Neural cell (in vitro differentiated cells): ENCODE data around the gene HLA-DOA. TPM values are rescaled to one million over a fixed set of nuclear protein-coding genes. Genes with fewer than 3 reads are reported as not detected.

Experiments
- H2AFZ ChIP-seq: fragments of 200-600, 300-800 bp; sonication (generic), shearing (Covaris generic); 2 replicates; pipeline ENCODE4 v1.6.0; 2014; ENCODE audit warnings: low read depth, mild to moderate bottlenecking, antibody characterized with exemption, low read length, moderate library complexity
- H3F3A ChIP-seq: fragments of 200-600 bp; shearing (Covaris generic); 2 replicates; pipeline ENCODE4 v1.6.1; 2016; ENCODE audit warnings: mild to moderate bottlenecking, moderate library complexity, mixed read lengths, antibody characterized with exemption, low read length; ENCODE audit not compliant: insufficient read depth, poor library complexity, severe bottlenecking
- H3K27ac ChIP-seq: fragments of 200-600, 300-800 bp; sonication (generic), shearing (Covaris generic); 2 replicates; pipeline ENCODE4 v1.5.1; 2014; ENCODE audit warnings: mild to moderate bottlenecking, low read length, moderate library complexity
- H3K27me3 ChIP-seq: fragments of 300-800, 200-600 bp; sonication (generic), shearing (Covaris generic); 2 replicates; pipeline ENCODE4 v1.6.0; 2014; ENCODE audit warnings: mild to moderate bottlenecking, low read depth, low read length, moderate library complexity; ENCODE audit not compliant: insufficient read depth
- H3K36me3 ChIP-seq: fragments of 300-800, 200-600 bp; sonication (generic), shearing (Covaris generic); 2 replicates; pipeline ENCODE4 v1.5.1; 2014; ENCODE audit warnings: mild to moderate bottlenecking, antibody characterized with exemption, low read length, moderate library complexity; ENCODE audit not compliant: insufficient read depth
- H3K4me2 ChIP-seq: fragments of 300-800, 200-600 bp; sonication (generic), shearing (Covaris generic); 2 replicates; pipeline ENCODE4 v1.6.0; 2014; ENCODE audit warnings: mild to moderate bottlenecking, low read length
- H3K4me3 ChIP-seq: fragments of 300-800, 200-600 bp; sonication (generic), shearing (Covaris generic); 2 replicates; pipeline ENCODE4 v1.5.1; 2014; ENCODE audit warnings: mild to moderate bottlenecking, low read length, moderate library complexity
- H3K79me2 ChIP-seq: fragments of 200-600 bp; shearing (Covaris generic); replicated peaks from 2 replicates; pipeline ENCODE4 v1.6.0; 2014; ENCODE audit warnings: mild to moderate bottlenecking, low read length, moderate library complexity; ENCODE audit not compliant: insufficient read depth
- H3K9ac ChIP-seq: fragments of 300-800, 200-600 bp; sonication (generic), shearing (Covaris generic); 2 replicates; pipeline ENCODE4 v1.6.1; 2016; ENCODE audit warnings: mild to moderate bottlenecking, low read length, mixed read lengths
- H3K9me2 ChIP-seq: fragments of 200-600 bp; shearing (Covaris generic); 2 replicates; pipeline ENCODE4 v1.6.1; 2016; ENCODE audit warnings: mild to moderate bottlenecking, low read length, mixed read lengths; ENCODE audit not compliant: insufficient read depth
- H3K9me3 ChIP-seq: fragments of 200-600, 300-800 bp; sonication (generic), shearing (Covaris generic); 2 replicates; pipeline ENCODE4 v1.6.1; 2016; ENCODE audit warnings: mild to moderate bottlenecking, mixed run types, low read length, moderate library complexity, mixed read lengths
- H4K20me1 ChIP-seq: fragments of 200-600 bp; shearing (Covaris generic); 2 replicates; pipeline ENCODE4 v1.6.1; 2016; ENCODE audit warnings: mild to moderate bottlenecking, mixed run types; ENCODE audit not compliant: insufficient read depth
- EP300 ChIP-seq: fragments of 450-650 bp; conservative IDR thresholded peaks from 2 replicates; pipeline ENCODE4 v1.6.1; 2014; ENCODE audit warnings: antibody characterized with exemption, mild to moderate bottlenecking, moderate library complexity; ENCODE audit not compliant: poor library complexity, severe bottlenecking
- EZH2 ChIP-seq: fragments of 200-600, 300-800 bp; shearing (Covaris generic), sonication (generic); IDR thresholded peaks from 2 replicates; pipeline ENCODE4 v1.6.1; 2014; ENCODE audit warnings: antibody characterized with exemption, low read length, borderline replicate concordance, mild to moderate bottlenecking; ENCODE audit not compliant: insufficient read depth, poor library complexity, severe bottlenecking
- MXI1 ChIP-seq: fragments of 450-650 bp; conservative IDR thresholded peaks from 2 replicates; pipeline ENCODE4 v1.6.1; 2014; ENCODE audit warnings: antibody characterized with exemption, mild to moderate bottlenecking; ENCODE audit not compliant: poor library complexity, severe bottlenecking
- POLR2AphosphoS5 ChIP-seq: IDR thresholded peaks from 2 replicates; pipeline ENCODE4 v1.6.1; 2012
- RAD21 ChIP-seq: fragments of 450-650 bp; conservative IDR thresholded peaks from 2 replicates; pipeline ENCODE4 v1.6.1; 2014; ENCODE audit warnings: antibody characterized with exemption, mild to moderate bottlenecking, moderate library complexity
- SMC3 ChIP-seq: fragments of 450-650 bp; conservative IDR thresholded peaks from 2 replicates; pipeline ENCODE4 v1.6.1; 2014; ENCODE audit warnings: antibody characterized with exemption, mild to moderate bottlenecking, moderate library complexity; ENCODE audit not compliant: poor library complexity
- TAF1 ChIP-seq: IDR thresholded peaks from 2 replicates; pipeline ENCODE4 v1.6.1; 2012; ENCODE audit warnings: low read depth
- polyA plus RNA-seq: library from polyadenylated mRNA; depleted of rRNA; stranded (reverse); fragments of >200 nt; gene quantifications from 2 replicates; pipeline ENCODE4 v1.2.3, GENCODE V29; 2014
- TF ChIP-seq, protein P1 (sequence below): IDR thresholded peaks from 2 replicates; pipeline ENCODE4 v1.6.1; 2012; ENCODE audit warnings: borderline replicate concordance
- TF ChIP-seq, protein P2 (sequence below): fragments of 450-650 bp; IDR thresholded peaks from 2 replicates; pipeline ENCODE4 v1.5.1; 2014; ENCODE audit warnings: antibody characterized with exemption, mild to moderate bottlenecking, moderate library complexity; ENCODE audit not compliant: poor library complexity, severe bottlenecking

Gene HLA-DOA
- polyA plus RNA-seq, 1 donor from 2014 or later = 0.07 TPM

- Histone ChIP-seq H3K36me3 (no peaks in the 10 kb centered on the region), H3K79me2 (peaks cover 50% of the 10 kb centered on the region), H2AFZ (peak overlapping the region; percentile 65), H3K9me3 (no peaks in the 10 kb centered on the region), H3K9me2 (no peaks in the 10 kb centered on the region), H4K20me1 (peaks cover 3% of the 10 kb centered on the region), H3K4me3 (peak overlapping the region; percentile 84), H3K4me2 (peak overlapping the region; percentile 51), H3K27ac (peak overlapping the region; percentile 100), H3K27me3 (no peaks in the 10 kb centered on the region), H3K9ac (peak overlapping the region; percentile 100), H3F3A (peaks cover 13% of the 10 kb centered on the region)
- no peak for TF ChIP-seq TAF1
- TF ChIP-seq SMC3 = peak; percentile 80
- peak; percentile 59 for TF ChIP-seq RAD21
- TF ChIP-seq POLR2AphosphoS5 = no peak
- no peak for TF ChIP-seq MXI1
- TF ChIP-seq EP300 = no peak
- TF ChIP-seq, protein P1, sequence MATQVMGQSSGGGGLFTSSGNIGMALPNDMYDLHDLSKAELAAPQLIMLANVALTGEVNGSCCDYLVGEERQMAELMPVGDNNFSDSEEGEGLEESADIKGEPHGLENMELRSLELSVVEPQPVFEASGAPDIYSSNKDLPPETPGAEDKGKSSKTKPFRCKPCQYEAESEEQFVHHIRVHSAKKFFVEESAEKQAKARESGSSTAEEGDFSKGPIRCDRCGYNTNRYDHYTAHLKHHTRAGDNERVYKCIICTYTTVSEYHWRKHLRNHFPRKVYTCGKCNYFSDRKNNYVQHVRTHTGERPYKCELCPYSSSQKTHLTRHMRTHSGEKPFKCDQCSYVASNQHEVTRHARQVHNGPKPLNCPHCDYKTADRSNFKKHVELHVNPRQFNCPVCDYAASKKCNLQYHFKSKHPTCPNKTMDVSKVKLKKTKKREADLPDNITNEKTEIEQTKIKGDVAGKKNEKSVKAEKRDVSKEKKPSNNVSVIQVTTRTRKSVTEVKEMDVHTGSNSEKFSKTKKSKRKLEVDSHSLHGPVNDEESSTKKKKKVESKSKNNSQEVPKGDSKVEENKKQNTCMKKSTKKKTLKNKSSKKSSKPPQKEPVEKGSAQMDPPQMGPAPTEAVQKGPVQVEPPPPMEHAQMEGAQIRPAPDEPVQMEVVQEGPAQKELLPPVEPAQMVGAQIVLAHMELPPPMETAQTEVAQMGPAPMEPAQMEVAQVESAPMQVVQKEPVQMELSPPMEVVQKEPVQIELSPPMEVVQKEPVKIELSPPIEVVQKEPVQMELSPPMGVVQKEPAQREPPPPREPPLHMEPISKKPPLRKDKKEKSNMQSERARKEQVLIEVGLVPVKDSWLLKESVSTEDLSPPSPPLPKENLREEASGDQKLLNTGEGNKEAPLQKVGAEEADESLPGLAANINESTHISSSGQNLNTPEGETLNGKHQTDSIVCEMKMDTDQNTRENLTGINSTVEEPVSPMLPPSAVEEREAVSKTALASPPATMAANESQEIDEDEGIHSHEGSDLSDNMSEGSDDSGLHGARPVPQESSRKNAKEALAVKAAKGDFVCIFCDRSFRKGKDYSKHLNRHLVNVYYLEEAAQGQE = no peak
- no peak for TF ChIP-seq EZH2
- TF ChIP-seq, protein P2, sequence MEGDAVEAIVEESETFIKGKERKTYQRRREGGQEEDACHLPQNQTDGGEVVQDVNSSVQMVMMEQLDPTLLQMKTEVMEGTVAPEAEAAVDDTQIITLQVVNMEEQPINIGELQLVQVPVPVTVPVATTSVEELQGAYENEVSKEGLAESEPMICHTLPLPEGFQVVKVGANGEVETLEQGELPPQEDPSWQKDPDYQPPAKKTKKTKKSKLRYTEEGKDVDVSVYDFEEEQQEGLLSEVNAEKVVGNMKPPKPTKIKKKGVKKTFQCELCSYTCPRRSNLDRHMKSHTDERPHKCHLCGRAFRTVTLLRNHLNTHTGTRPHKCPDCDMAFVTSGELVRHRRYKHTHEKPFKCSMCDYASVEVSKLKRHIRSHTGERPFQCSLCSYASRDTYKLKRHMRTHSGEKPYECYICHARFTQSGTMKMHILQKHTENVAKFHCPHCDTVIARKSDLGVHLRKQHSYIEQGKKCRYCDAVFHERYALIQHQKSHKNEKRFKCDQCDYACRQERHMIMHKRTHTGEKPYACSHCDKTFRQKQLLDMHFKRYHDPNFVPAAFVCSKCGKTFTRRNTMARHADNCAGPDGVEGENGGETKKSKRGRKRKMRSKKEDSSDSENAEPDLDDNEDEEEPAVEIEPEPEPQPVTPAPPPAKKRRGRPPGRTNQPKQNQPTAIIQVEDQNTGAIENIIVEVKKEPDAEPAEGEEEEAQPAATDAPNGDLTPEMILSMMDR = peak; percentile 84
These were observed 42.0 kb downstream of the HLA-DOA start for GRCh38 chr6:32967151-32968091.

DNA sequence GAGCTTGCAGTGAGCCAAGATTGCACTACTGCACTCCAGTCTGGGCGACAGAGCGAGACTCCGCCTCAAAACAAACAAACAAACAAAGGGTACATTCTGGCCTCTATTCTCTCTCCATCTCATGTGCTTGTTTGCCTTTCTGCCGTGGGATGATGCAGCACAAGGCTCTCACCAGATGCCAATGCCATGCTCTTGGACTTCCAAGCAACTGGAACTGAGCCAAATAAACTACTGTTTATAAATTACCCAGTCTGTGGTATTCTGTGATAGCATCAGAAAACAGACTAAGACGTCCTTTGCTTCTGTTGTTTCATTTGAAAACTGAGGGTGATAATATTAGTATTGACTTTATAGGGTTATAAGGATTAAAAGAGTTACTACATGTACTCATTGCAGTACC lies 44.6 kb downstream of the HLA-DOA start:
- Histone ChIP-seq H3K79me2 (peaks cover 34% of the 10 kb centered on the region), H3F3A (peaks cover 8% of the 10 kb centered on the region), H3K4me3 (no peak overlapping the region), H3K9ac (no peak overlapping the region), H3K9me2 (no peaks in the 10 kb centered on the region), H3K4me2 (no peak overlapping the region), H3K27me3 (no peaks in the 10 kb centered on the region), H3K9me3 (no peaks in the 10 kb centered on the region), H4K20me1 (no peaks in the 10 kb centered on the region), H3K27ac (no peak overlapping the region), H3K36me3 (no peaks in the 10 kb centered on the region), H2AFZ (no peak overlapping the region)
- TF ChIP-seq SMC3 = no peak
- TF ChIP-seq TAF1 = no peak
- TF ChIP-seq, protein P1 = no peak
- TF ChIP-seq, protein P2 = no peak
- no peak for TF ChIP-seq EZH2
- no peak for TF ChIP-seq EP300
